ENCODE results near the gene MAP1A.

MAP1A gene

DNA sequence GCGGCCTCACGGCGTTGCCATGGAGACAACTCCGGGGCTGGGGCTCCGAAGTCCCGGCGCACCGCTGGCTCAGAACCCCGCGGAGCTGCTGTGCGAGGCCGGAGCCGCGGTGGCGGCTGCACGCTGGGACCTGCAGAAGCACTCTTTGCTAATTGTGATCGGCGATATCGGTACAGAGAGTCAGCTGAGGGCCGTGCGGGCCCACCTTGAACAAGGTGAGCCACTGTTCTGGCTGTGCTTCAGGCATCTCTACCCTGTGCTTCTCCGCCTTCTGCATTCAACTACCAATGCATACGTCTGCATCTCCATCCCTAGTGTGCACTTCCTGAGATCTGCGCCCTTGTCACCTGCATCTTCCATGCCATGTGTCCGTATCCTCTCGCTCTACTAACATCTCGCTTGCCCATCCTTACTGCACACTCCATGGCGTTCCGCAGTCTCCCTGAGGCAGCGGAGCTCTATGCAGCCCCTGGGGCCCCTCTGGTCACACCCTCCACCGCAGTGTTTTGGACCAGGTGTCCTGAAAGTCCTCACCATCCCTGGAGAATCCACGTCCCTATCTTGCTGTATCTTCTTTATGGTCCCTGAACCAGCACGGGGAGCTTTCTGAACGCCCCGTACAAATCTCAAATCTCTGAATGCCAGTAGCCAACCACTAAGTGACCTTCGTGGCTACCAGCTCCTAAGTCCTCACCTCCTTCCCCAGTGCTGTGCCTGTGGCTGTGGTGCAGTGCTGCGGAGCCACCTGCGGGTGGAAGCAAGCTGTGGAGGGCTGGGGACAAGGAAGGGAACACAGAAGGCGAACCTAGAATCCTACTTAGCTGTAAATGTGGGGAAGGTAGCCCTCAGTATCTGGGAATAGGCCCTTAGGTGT is 6.2 kb upstream of the MAP1A start:
- no peak for DNase-seq (ENCODE audit: low read depth in 2 of 2)

DNA sequence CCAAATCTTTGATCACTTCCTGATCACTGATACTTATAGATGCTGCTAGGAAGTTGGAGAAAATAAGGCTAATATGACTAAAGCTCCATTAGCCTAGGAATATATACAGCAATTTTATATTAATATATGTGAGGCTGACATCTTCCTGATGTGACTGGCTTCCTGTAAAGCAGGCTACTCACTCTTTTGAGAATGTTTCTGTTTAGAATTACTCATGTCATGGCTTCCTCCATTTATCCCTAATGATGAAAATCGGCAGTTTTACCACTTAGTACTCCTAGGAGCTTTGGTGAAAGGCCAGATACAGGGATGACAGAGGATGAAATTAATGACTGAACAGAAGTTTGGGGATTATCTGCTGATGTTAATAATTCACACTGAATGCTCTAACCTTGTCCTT is 3.9 kb upstream of the MAP1A start:
- no peak for DNase-seq (ENCODE audit: low read depth in 2 of 2)

DNA sequence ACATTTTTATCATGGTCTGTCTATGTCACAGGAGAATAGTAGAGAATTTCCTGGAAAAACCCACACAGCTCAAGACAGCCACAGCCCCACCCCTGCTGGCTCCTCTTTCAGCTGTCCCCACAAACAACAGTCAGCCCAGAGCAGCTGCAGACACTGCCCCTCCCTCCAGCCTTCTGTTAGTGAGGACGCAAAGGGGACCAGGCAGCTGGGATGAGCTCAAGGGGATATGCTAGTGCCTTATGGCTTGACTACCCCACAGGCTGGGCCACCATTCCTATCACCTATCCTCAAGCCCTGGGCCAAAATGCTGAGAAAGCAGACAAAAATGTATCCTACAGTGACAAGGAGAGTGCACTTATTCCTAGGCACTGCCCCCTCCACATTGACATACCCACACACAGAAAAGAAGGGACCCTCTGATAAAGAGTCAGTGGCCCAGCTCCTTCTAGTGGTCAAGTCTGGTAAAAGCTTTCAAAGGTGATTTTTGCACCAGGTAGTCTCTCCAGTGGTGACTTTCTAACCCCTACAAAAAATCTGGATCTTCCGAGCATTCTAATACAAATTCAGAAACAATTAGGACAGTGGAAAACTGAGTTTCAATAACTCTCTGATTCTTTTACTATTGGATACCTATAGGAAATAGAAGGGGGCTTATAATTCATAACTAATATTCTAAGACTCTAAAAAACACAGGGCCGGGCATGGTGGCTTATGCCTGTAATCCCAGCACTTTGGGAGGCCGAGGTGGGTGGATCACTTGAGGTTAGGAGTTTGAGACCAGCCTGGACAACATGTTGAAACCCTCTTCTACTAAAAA is 3.0 kb upstream of the MAP1A start:
- DNase-seq (ENCODE audit: low read depth in 2 of 2): no peak

DNA sequence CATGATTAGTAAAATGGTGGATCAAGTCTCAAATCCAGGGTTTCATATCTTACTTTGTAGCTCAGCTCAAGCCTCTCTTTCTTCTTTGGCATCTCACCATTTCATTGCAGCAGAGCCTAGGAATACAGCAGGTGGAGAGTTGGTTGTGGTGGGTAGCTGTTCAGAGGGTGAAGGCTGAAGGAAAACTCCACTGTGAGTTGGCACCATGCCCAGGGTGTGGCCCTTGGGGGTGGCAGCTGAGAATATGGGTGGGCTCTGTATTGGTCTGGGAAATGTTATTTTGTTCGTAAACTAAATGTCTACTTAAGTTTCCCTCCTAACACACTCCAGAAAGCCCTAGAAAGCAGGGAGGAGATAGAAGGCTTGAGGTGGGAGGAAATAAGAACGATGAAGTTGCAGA is 1.7 kb upstream of the MAP1A start:
- no peak for DNase-seq (ENCODE audit: low read depth in 2 of 2)

DNA sequence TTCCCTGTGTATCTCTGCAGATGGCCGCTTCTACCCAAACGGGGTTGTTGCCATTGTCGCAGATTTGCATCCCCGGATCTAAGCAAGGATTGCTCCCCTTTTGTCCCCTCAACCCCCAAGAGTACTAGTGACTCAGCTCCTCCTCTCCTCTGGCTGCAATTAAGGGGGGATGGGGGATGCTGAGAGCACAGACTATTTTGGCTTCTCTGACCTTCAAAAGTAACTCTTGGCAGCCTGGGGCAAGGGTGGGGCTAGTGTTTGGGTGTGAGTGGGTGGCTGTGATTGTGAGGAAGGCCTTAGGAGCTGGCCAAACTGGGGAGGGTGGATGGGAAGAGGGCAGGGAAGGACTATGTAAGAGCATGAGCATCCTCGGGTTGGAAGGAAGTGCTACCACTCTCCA is 1.2 kb upstream of the MAP1A start:
- no peak for DNase-seq (ENCODE audit: low read depth in 2 of 2)

DNA sequence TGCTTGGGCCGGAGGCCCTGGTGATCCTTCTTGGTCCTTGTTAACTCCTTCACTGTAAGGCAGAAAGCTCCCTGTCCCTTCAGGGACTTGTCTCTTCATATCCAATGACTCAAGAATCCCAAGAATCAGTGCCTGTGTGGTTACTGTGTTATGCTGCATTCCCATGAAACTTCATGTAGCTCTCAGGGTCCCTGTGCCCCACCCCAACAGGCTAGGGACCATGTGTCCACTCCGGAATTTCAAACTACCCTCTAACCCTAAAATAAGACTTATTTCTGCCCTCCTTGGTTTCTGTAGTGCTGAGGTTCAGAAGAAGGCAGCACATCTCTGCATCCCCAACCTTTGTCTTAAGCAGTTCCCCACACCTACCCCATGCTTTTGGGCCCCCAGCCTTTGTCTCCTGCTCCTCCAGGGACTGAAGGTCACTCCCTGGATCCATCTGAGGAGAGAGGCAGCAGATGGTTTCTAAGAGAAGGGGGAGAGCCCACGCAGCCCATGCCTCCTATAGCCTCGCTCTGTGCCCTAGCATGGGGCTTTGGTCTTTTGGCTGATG is 531 bp upstream of the MAP1A start:
- no peak for DNase-seq (ENCODE audit: low read depth in 2 of 2)

DNA sequence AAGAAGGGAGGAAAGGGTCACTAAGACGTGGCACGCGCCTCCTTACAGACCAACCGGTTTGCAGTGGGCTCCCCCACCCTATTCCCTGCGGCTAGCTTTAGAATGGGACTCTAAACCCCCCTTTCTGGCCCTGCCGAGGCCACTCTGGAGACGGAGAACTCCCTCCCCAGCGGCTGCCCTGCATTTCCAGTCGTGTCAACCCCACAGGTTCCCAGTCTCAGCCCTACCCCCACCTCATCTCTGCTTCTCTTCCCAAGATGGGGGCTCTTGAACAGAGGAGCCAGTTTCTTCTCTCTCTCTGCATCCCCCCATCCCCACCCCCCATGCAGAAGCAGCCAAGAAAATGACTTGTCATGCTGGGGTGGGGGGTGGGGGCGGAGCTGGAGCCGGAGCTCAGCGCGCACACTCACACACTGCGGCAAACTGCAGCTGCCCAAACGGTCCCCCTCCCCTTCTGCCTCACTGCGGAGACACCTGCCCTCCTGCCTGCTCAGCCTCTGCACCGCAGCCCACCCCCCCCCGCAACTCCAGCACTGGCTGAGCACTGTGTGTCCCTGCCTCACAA is 871 bp downstream of the MAP1A start:
- DNase-seq (ENCODE audit: low read depth in 2 of 2): no peak

DNA sequence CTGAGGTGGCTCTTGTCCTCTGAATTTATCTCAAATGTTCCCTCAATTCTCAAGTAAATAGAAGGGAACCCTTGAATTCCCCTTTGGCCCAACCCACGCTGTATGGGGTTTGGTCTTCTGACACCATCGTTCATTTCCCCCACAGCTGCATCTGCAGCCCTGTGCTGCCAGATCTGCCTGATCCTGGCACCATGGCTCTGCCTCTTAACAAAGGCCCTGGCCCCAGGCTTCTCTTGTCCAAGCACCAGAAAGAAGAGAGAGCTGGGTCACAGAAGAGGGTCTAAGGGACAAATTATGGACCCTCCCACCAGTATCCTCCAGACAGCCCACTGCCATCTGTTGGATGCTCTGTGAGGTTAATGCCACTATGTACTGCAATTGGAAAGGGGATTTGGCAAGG is 1.8 kb downstream of the MAP1A start:
- no peak for DNase-seq (ENCODE audit: low read depth in 2 of 2)

DNA sequence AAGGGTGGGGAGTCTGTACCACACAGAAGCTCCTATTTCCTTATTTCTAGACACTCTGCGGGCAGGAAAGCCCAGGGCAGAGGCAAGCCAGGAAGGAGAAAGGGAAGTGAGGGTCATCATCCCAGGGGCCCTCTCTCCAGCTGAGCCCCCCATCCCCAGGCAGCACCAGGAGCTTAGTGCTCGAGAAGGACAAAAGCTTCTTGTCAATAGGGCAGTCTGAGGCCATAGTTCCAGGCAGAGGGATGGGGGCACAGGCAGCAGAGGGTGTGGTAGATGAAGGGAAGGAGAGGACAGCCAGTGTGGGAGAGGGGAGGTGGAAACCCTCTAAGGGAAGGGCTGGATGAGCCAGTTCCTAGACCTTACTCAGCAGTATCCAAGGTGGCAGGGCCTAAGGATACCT is 2.7 kb downstream of the MAP1A start:
- no peak for DNase-seq (ENCODE audit: low read depth in 2 of 2)

DNA sequence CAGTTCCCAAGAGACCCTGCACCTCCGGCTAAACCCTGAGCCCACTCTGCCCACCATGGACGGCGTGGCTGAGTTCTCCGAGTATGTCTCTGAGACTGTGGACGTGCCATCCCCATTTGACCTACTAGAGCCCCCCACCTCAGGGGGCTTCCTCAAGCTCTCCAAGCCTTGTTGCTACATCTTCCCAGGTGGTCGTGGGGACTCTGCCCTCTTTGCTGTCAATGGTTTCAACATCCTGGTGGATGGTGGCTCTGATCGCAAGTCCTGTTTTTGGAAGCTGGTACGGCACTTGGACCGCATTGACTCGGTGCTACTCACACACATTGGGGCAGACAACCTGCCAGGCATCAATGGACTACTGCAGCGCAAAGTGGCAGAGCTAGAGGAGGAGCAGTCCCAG is 4.0 kb downstream of the MAP1A start:
- DNase-seq (ENCODE audit: low read depth in 2 of 2): no peak

DNA sequence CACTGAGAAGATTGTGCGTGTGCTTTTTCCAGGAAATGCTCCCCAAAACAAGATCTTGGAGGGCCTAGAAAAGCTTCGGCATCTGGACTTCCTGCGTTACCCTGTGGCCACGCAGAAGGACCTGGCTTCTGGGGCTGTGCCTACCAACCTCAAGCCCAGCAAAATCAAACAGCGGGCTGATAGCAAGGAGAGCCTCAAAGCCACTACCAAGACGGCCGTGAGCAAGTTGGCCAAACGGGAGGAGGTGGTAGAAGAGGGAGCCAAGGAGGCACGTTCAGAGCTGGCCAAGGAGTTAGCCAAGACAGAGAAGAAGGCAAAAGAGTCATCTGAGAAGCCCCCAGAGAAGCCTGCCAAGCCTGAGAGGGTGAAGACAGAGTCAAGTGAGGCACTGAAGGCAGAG is 4.8 kb downstream of the MAP1A start:
- DNase-seq (ENCODE audit: low read depth in 2 of 2): no peak

DNA sequence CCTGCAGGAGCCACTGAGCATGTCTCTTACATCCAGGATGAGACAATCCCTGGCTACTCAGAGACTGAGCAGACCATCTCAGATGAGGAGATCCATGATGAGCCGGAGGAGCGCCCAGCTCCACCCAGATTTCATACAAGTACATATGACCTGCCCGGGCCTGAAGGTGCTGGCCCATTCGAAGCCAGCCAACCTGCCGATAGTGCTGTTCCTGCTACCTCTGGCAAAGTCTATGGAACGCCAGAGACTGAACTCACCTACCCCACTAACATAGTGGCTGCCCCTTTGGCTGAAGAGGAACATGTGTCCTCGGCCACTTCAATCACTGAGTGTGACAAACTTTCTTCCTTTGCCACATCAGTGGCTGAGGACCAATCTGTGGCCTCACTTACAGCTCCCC is 6.2 kb downstream of the MAP1A start:
- DNase-seq (ENCODE audit: low read depth in 2 of 2): no peak

DNA sequence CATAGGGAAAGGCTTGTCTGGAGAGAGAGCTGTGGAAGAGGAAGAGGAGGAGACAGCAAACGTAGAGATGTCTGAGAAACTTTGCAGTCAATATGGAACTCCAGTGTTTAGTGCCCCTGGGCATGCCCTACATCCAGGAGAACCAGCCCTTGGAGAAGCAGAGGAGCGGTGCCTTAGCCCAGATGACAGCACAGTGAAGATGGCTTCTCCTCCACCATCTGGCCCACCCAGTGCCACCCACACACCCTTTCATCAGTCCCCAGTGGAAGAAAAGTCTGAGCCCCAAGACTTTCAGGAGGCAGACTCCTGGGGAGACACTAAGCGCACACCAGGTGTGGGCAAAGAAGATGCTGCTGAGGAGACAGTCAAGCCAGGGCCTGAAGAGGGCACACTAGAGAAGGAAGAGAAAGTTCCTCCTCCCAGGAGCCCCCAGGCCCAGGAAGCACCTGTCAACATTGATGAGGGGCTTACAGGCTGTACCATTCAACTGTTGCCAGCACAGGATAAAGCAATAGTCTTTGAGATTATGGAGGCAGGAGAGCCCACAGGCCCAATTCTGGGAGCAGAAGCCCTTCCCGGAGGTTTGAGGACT is 6.9 kb downstream of the MAP1A start:
- DNase-seq (ENCODE audit: low read depth in 2 of 2): no peak

DNA sequence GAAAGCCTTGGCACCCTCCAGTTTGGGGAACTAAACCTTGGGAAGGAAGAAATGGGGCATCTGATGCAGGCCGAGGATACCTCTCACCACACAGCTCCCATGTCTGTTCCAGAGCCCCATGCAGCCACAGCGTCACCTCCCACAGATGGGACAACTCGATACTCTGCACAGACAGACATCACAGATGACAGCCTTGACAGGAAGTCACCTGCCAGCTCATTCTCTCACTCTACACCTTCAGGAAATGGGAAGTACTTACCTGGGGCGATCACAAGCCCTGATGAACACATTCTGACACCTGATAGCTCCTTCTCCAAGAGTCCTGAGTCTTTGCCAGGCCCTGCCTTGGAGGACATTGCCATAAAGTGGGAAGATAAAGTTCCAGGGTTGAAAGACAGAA is 7.7 kb downstream of the MAP1A start:
- DNase-seq (ENCODE audit: low read depth in 2 of 2): no peak

DNA sequence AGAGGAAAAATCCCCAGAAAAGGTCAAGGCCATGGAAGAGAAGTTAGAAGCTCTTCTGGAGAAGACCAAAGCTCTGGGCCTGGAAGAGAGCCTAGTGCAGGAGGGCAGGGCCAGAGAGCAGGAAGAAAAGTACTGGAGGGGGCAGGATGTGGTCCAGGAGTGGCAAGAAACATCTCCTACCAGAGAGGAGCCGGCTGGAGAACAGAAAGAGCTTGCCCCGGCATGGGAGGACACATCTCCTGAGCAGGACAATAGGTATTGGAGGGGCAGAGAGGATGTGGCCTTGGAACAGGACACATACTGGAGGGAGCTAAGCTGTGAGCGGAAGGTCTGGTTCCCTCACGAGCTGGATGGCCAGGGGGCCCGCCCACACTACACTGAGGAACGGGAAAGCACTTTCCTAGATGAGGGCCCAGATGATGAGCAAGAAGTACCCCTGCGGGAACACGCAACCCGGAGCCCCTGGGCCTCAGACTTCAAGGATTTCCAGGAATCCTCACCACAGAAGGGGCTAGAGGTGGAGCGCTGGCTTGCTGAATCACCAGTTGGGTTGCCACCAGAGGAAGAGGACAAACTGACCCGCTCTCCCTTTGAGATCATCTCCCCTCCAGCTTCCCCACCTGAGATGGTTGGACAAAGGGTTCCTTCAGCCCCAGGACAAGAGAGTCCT is 9.0 kb downstream of the MAP1A start:
- no peak for DNase-seq (ENCODE audit: low read depth in 2 of 2)

DNA sequence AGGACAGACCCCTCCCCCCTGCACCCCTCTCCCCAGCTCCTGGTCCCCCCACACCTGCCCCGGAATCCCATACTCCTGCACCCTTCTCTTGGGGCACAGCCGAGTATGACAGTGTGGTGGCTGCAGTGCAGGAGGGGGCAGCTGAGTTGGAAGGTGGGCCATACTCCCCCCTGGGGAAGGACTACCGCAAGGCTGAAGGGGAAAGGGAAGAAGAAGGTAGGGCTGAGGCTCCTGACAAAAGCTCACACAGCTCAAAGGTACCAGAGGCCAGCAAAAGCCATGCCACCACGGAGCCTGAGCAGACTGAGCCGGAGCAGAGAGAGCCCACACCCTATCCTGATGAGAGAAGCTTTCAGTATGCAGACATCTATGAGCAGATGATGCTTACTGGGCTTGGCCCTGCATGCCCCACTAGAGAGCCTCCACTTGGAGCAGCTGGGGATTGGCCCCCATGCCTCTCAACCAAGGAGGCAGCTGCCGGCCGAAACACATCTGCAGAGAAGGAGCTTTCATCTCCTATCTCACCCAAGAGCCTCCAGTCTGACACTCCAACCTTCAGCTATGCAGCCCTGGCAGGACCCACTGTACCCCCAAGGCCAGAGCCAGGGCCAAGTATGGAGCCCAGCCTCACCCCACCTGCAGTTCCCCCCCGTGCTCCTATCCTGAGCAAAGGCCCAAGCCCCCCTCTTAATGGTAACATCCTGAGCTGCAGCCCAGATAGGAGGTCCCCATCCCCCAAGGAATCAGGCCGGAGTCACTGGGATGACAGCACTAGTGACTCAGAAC is 9.8 kb downstream of the MAP1A start:
- no peak for DNase-seq (ENCODE audit: low read depth in 2 of 2)

DNA sequence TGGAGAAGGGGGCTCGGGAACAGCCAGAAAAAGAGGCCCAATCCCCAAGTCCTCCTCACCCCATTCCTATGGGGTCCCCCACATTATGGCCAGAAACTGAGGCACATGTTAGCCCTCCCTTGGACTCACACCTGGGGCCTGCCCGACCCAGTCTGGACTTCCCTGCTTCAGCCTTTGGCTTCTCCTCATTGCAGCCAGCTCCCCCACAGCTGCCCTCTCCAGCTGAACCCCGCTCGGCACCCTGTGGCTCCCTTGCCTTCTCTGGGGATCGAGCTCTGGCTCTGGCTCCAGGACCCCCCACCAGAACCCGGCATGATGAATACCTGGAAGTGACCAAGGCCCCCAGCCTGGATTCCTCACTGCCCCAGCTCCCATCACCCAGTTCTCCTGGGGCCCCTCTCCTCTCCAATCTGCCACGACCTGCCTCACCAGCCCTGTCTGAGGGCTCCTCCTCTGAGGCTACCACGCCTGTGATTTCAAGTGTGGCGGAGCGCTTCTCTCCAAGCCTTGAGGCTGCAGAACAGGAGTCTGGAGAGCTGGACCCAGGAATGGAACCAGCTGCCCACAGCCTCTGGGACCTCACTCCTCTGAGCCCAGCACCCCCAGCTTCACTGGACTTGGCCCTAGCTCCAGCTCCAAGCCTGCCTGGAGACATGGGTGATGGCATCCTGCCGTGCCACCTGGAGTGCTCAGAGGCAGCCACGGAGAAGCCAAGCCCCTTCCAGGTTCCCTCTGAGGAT is 10.6 kb downstream of the MAP1A start:
- no peak for DNase-seq (ENCODE audit: low read depth in 2 of 2)

DNA sequence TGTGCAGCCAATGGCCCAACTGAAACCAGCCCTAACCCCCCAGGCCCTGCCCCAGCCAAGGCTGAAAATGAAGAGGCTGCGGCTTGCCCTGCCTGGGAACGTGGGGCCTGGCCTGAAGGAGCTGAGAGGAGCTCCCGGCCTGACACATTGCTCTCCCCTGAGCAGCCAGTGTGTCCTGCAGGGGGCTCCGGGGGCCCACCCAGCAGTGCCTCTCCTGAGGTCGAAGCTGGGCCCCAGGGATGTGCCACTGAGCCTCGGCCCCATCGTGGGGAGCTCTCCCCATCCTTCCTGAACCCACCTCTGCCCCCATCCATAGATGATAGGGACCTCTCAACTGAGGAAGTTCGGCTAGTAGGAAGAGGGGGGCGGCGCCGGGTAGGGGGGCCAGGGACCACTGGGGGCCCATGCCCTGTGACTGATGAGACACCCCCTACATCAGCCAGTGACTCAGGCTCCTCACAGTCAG is 11.2 kb downstream of the MAP1A start:
- no peak for DNase-seq (ENCODE audit: low read depth in 2 of 2)

DNA sequence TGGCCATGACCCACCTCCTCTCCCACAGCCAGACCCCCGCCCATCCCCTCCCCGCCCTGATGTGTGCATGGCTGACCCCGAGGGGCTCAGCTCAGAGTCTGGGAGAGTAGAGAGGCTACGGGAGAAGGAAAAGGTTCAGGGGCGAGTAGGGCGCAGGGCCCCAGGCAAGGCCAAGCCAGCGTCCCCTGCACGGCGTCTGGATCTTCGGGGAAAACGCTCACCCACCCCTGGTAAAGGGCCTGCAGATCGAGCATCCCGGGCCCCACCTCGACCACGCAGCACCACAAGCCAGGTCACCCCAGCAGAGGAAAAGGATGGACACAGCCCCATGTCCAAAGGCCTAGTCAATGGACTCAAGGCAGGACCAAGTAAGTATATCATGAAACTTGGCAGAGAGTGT is 11.7 kb downstream of the MAP1A start:
- DNase-seq (ENCODE audit: low read depth in 2 of 2): no peak
